Measurements from ENCODE around the gene ERCC8.

The ERCC8 gene

GRCh38 chr5:60977956-60978737, 33.3 kb upstream of the ERCC8 start:
- no peak overlapping the region for H4K12ac ChIP-seq (ENCODE audit: low read depth, low read length)
- no peaks in the 10 kb centered on the region for H3K27me3 ChIP-seq (ENCODE audit: insufficient read depth, low read length)
- no CpG with 5 or more reads among the region's 9 CpGs for WGBS (ENCODE audit: extremely low coverage, insufficient coverage, insufficient read length)
- H4K91ac ChIP-seq (ENCODE audit: low read depth, low read length): no peak overlapping the region
- H3K36me3 ChIP-seq (ENCODE audit: control insufficient read depth in 1 of 2, insufficient read depth in 2 of 2, low read length in 2 of 2): no peaks in the 10 kb centered on the region
- H3K18ac ChIP-seq (ENCODE audit: low read length): no peak overlapping the region
- H3K79me2 ChIP-seq (ENCODE audit: control insufficient read depth, insufficient read depth, low read length, poor library complexity): no peaks in the 10 kb centered on the region
- H3K4ac ChIP-seq (ENCODE audit: low read depth, low read length): no peak overlapping the region
- H4K8ac ChIP-seq (ENCODE audit: low read depth, low read length): no peak overlapping the region
- no peak overlapping the region for H2BK120ac ChIP-seq (ENCODE audit: insufficient read depth, low read length, poor library complexity)
- H2BK5ac ChIP-seq (ENCODE audit: low read depth, low read length, poor library complexity): no peak overlapping the region
- H3K4me3 ChIP-seq (ENCODE audit: low read depth, low read length): no peak overlapping the region
- no peak overlapping the region for H3K23ac ChIP-seq (ENCODE audit: low read length)
- H3K14ac ChIP-seq (ENCODE audit: low read length): no peak overlapping the region
- H3K4me1 ChIP-seq (ENCODE audit: control insufficient read depth in 1 of 2, insufficient read depth in 2 of 2, low read length in 2 of 2): peaks cover 0 to 9% of the 10 kb centered on the region in 2 experiments
- no peaks in the 10 kb centered on the region for H3K9me3 ChIP-seq (ENCODE audit: insufficient read depth, low read depth, low read length)
- H2AK5ac ChIP-seq (ENCODE audit: low read length): no peak overlapping the region
- H3K9ac ChIP-seq (ENCODE audit: low read length): no peak overlapping the region
- no peak overlapping the region for H3K27ac ChIP-seq (ENCODE audit: low read depth, low read length)
- no peaks in the 10 kb centered on the region for H3K79me1 ChIP-seq (ENCODE audit: low read length)
- no peak overlapping the region for H2BK12ac ChIP-seq (ENCODE audit: low read length)
- peak; percentile 13 to 26 for DNase-seq
- no peak overlapping the region for H3K4me2 ChIP-seq (ENCODE audit: low read length)
- H2AFZ ChIP-seq (ENCODE audit: insufficient read depth, low read length, poor library complexity): no peak overlapping the region

DNA sequence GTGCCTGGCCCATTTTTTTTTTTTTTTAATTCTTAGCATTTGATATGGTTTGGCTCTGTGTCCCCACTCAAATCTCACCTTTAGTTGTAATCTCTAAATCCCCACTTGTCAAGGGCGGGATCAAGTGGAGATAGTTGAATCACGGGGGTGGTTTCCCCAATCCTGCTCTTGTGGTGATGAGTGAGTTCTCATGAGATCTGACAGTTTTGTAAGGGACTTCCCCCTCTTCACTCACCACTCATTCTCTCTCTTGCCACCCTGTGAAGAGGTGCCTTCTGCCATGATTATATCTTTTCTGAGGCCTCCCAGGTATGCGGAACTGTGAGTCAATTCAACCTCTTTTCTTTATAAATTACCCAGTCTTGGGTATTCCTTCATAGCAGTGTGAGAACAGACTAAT, 27.4 kb upstream of the ERCC8 start:
- no peaks in the 10 kb centered on the region for H3K79me2 ChIP-seq (ENCODE audit: control insufficient read depth, insufficient read depth, low read length, poor library complexity)
- no peak overlapping the region for H4K8ac ChIP-seq (ENCODE audit: low read depth, low read length)
- no peaks in the 10 kb centered on the region for H3K4me1 ChIP-seq (ENCODE audit: control insufficient read depth in 1 of 2, insufficient read depth in 2 of 2, low read length in 2 of 2)
- H3K9ac ChIP-seq (ENCODE audit: low read length): no peak overlapping the region
- H3K4me3 ChIP-seq (ENCODE audit: low read depth, low read length): no peak overlapping the region
- H3K27ac ChIP-seq (ENCODE audit: low read depth, low read length): no peak overlapping the region
- no peaks in the 10 kb centered on the region for H3K9me3 ChIP-seq (ENCODE audit: insufficient read depth, low read depth, low read length)
- H2BK120ac ChIP-seq (ENCODE audit: insufficient read depth, low read length, poor library complexity): no peak overlapping the region
- no peak for DNase-seq
- H3K36me3 ChIP-seq (ENCODE audit: control insufficient read depth in 1 of 2, insufficient read depth in 2 of 2, low read length in 2 of 2): no peaks in the 10 kb centered on the region
- no peak overlapping the region for H3K14ac ChIP-seq (ENCODE audit: low read length)
- H3K4me2 ChIP-seq (ENCODE audit: low read length): no peak overlapping the region
- no peak overlapping the region for H2AK5ac ChIP-seq (ENCODE audit: low read length)
- H2BK5ac ChIP-seq (ENCODE audit: low read depth, low read length, poor library complexity): no peak overlapping the region
- H2BK12ac ChIP-seq (ENCODE audit: low read length): no peak overlapping the region
- no peak overlapping the region for H4K12ac ChIP-seq (ENCODE audit: low read depth, low read length)
- H3K18ac ChIP-seq (ENCODE audit: low read length): no peak overlapping the region
- no peaks in the 10 kb centered on the region for H3K79me1 ChIP-seq (ENCODE audit: low read length)
- no peak overlapping the region for H3K23ac ChIP-seq (ENCODE audit: low read length)
- no CpG with 5 or more reads among the region's 3 CpGs for WGBS (ENCODE audit: extremely low coverage, insufficient coverage, insufficient read length)
- H3K27me3 ChIP-seq (ENCODE audit: insufficient read depth, low read length): no peaks in the 10 kb centered on the region
- no peak overlapping the region for H2AFZ ChIP-seq (ENCODE audit: insufficient read depth, low read length, poor library complexity)
- no peak overlapping the region for H4K91ac ChIP-seq (ENCODE audit: low read depth, low read length)
- H3K4ac ChIP-seq (ENCODE audit: low read depth, low read length): no peak overlapping the region

- Histone ChIP-seq H3K18ac (ENCODE audit: low read length) (no peak overlapping the region), H4K12ac (ENCODE audit: low read depth, low read length) (no peak overlapping the region), H4K91ac (ENCODE audit: low read depth, low read length) (no peak overlapping the region), H3K4ac (ENCODE audit: low read depth, low read length) (no peak overlapping the region), H3K27me3 (ENCODE audit: insufficient read depth, low read length) (no peaks in the 10 kb centered on the region), H2BK5ac (ENCODE audit: low read depth, low read length, poor library complexity) (no peak overlapping the region), H3K4me1 (ENCODE audit: control insufficient read depth in 1 of 2, insufficient read depth in 2 of 2, low read length in 2 of 2) (no peaks in the 10 kb centered on the region), H3K9me3 (ENCODE audit: insufficient read depth, low read depth, low read length) (no peaks in the 10 kb centered on the region), H2BK120ac (ENCODE audit: insufficient read depth, low read length, poor library complexity) (no peak overlapping the region), H3K27ac (ENCODE audit: low read depth, low read length) (no peak overlapping the region), H3K79me1 (ENCODE audit: low read length) (no peaks in the 10 kb centered on the region), H3K14ac (ENCODE audit: low read length) (no peak overlapping the region), H3K79me2 (ENCODE audit: control insufficient read depth, insufficient read depth, low read length, poor library complexity) (no peaks in the 10 kb centered on the region), H3K23ac (ENCODE audit: low read length) (no peak overlapping the region), H2AK5ac (ENCODE audit: low read length) (no peak overlapping the region), H3K4me3 (ENCODE audit: low read depth, low read length) (no peak overlapping the region), H2BK12ac (ENCODE audit: low read length) (no peak overlapping the region), H2AFZ (ENCODE audit: insufficient read depth, low read length, poor library complexity) (no peak overlapping the region), H4K8ac (ENCODE audit: low read depth, low read length) (no peak overlapping the region), H3K9ac (ENCODE audit: low read length) (no peak overlapping the region), H3K36me3 (ENCODE audit: control insufficient read depth in 1 of 2, insufficient read depth in 2 of 2, low read length in 2 of 2) (no peaks in the 10 kb centered on the region), H3K4me2 (ENCODE audit: low read length) (no peak overlapping the region)
- DNase-seq: no peak
- no CpG with 5 or more reads among the region's 2 CpGs for WGBS (ENCODE audit: extremely low coverage, insufficient coverage, insufficient read length)
Observed at GRCh38 chr5:60961685-60962084, 16.8 kb upstream of the ERCC8 start.

GRCh38 chr5:60960591-60960990, 15.7 kb upstream of the ERCC8 start:
- WGBS (ENCODE audit: extremely low coverage, insufficient coverage, insufficient read length): no CpG with 5 or more reads among the region's 2 CpGs
- H4K8ac ChIP-seq (ENCODE audit: low read depth, low read length): no peak overlapping the region

More at GRCh38 chr5:60960591-60960990, 15.7 kb upstream of the ERCC8 start:
- no peaks in the 10 kb centered on the region for H3K79me2 ChIP-seq (ENCODE audit: control insufficient read depth, insufficient read depth, low read length, poor library complexity)
- no peak overlapping the region for H3K9ac ChIP-seq (ENCODE audit: low read length)
- DNase-seq: peak in 1 of 2 donors; percentile 40
- H3K4me1 ChIP-seq (ENCODE audit: control insufficient read depth in 1 of 2, insufficient read depth in 2 of 2, low read length in 2 of 2): no peaks in the 10 kb centered on the region
- no peak overlapping the region for H3K4ac ChIP-seq (ENCODE audit: low read depth, low read length)
- no peak overlapping the region for H4K12ac ChIP-seq (ENCODE audit: low read depth, low read length)
- no peaks in the 10 kb centered on the region for H3K9me3 ChIP-seq (ENCODE audit: insufficient read depth, low read depth, low read length)
- no peaks in the 10 kb centered on the region for H3K79me1 ChIP-seq (ENCODE audit: low read length)
- H3K14ac ChIP-seq (ENCODE audit: low read length): no peak overlapping the region
- H3K27me3 ChIP-seq (ENCODE audit: insufficient read depth, low read length): no peaks in the 10 kb centered on the region
- no peaks in the 10 kb centered on the region for H3K36me3 ChIP-seq (ENCODE audit: control insufficient read depth in 1 of 2, insufficient read depth in 2 of 2, low read length in 2 of 2)
- H2AFZ ChIP-seq (ENCODE audit: insufficient read depth, low read length, poor library complexity): no peak overlapping the region
- H3K23ac ChIP-seq (ENCODE audit: low read length): no peak overlapping the region
- H3K4me2 ChIP-seq (ENCODE audit: low read length): no peak overlapping the region
- H2BK120ac ChIP-seq (ENCODE audit: insufficient read depth, low read length, poor library complexity): no peak overlapping the region
- H3K27ac ChIP-seq (ENCODE audit: low read depth, low read length): no peak overlapping the region
- no peak overlapping the region for H3K4me3 ChIP-seq (ENCODE audit: low read depth, low read length)
- H4K91ac ChIP-seq (ENCODE audit: low read depth, low read length): no peak overlapping the region
- no peak overlapping the region for H3K18ac ChIP-seq (ENCODE audit: low read length)
- no peak overlapping the region for H2BK12ac ChIP-seq (ENCODE audit: low read length)
- H2BK5ac ChIP-seq (ENCODE audit: low read depth, low read length, poor library complexity): no peak overlapping the region
- H2AK5ac ChIP-seq (ENCODE audit: low read length): no peak overlapping the region

Data from trophoblast cell (in vitro differentiated cells and primary cell).